ENCODE measurements around the gene USHBP1. TPM values are rescaled to one million over a fixed set of nuclear protein-coding genes. Genes with fewer than 3 reads are reported as not detected.
"Not testable (repeated sequence)": the region's sequence is repeated elsewhere in the genome, so short reads cannot be mapped to it uniquely, and the experiment has no call there.

Gene USHBP1
- total RNA-seq, 1 experiment from 2014 or later, result not detected

GRCh38 chr19:17303940-17304267 lies 39.4 kb upstream of the USHBP1 start:
- H3K4me1 ChIP-seq (replicated peaks), result peaks cover 11% of the 10 kb centered on the region
- no peak overlapping the region for H3K27ac ChIP-seq
- no peaks in the 10 kb centered on the region for H3K36me3 ChIP-seq
- H3K9me3 ChIP-seq (replicated peaks), result no peaks in the 10 kb centered on the region
- DNase-seq (ENCODE audit: low read depth in 1 of 2, low spot score in 2 of 2), result no peak
- no peaks in the 10 kb centered on the region for H3K27me3 ChIP-seq (replicated peaks)
- no peak overlapping the region for H3K4me3 ChIP-seq

- peak; percentile 81 to 95 for DNase-seq (ENCODE audit: low read depth in 1 of 2, low spot score in 2 of 2)
- H3K36me3 ChIP-seq, result no peaks in the 10 kb centered on the region
- H3K4me1 ChIP-seq (replicated peaks), result peaks cover 11% of the 10 kb centered on the region
- H3K9me3 ChIP-seq (replicated peaks), result no peaks in the 10 kb centered on the region
- no peaks in the 10 kb centered on the region for H3K27me3 ChIP-seq (replicated peaks)
- no peak within 1 kb of the TSS for H3K27ac ChIP-seq
- peak within 1 kb of the TSS; percentile 41 for H3K4me3 ChIP-seq
These were observed 38.8 kb upstream of the USHBP1 start, which contains the start of gene ABHD8 for GRCh38 chr19:17303167-17303939. Gene ABHD8, minus strand, starts transcription at chr19:17303425. Its CDS starts 1,809 bp downstream, at chr19:17301616.

GRCh38 chr19:17302391-17303166 lies 38.0 kb upstream of the USHBP1 start:
- Histone ChIP-seq H3K36me3 (no peaks in the 10 kb centered on the region), H3K27ac (no peak overlapping the region)
- DNase-seq (ENCODE audit: low read depth in 1 of 2, low spot score in 2 of 2), result peak in 1 of 2 experiments; percentile 46

GRCh38 chr19:17300992-17301619 lies 36.6 kb upstream of the USHBP1 start:
- Histone ChIP-seq H3K36me3 (no peaks in the 10 kb centered on the region), H3K4me1 (replicated peaks) (peaks cover 11% of the 10 kb centered on the region), H3K9me3 (replicated peaks) (no peaks in the 10 kb centered on the region), H3K27me3 (replicated peaks) (no peaks in the 10 kb centered on the region), H3K4me3 (no peak overlapping the region), H3K27ac (no peak overlapping the region)
- DNase-seq (ENCODE audit: low read depth in 1 of 2, low spot score in 2 of 2), result no peak

More at GRCh38 chr19:17302391-17303166, 38.0 kb upstream of the USHBP1 start:
- Histone ChIP-seq H3K4me1 (replicated peaks) (peaks cover 11% of the 10 kb centered on the region), H3K4me3 (peak overlapping the region; percentile 41), H3K9me3 (replicated peaks) (no peaks in the 10 kb centered on the region), H3K27me3 (replicated peaks) (no peaks in the 10 kb centered on the region)

- Histone ChIP-seq H3K9me3 (replicated peaks) (no peaks in the 10 kb centered on the region), H3K36me3 (no peaks in the 10 kb centered on the region), H3K4me3 (no peak overlapping the region), H3K27ac (no peak overlapping the region), H3K4me1 (replicated peaks) (peaks cover 12% of the 10 kb centered on the region), H3K27me3 (replicated peaks) (no peaks in the 10 kb centered on the region)
- no peak for DNase-seq (ENCODE audit: low read depth in 1 of 2, low spot score in 2 of 2)
These were observed 32.4 kb upstream of the USHBP1 start for GRCh38 chr19:17296976-17297375.

GRCh38 chr19:17296273-17296672 lies 31.7 kb upstream of the USHBP1 start:
- no peaks in the 10 kb centered on the region for H3K36me3 ChIP-seq
- no peak for DNase-seq (ENCODE audit: low read depth in 1 of 2, low spot score in 2 of 2)

GRCh38 chr19:17295551-17295950 lies 31.0 kb upstream of the USHBP1 start:
- not testable (repeated sequence) for H3K4me3 ChIP-seq

More at GRCh38 chr19:17296273-17296672, 31.7 kb upstream of the USHBP1 start:
- peaks cover 15% of the 10 kb centered on the region for H3K4me1 ChIP-seq (replicated peaks)
- no peaks in the 10 kb centered on the region for H3K9me3 ChIP-seq (replicated peaks)
- no peak overlapping the region for H3K27ac ChIP-seq
- H3K27me3 ChIP-seq (replicated peaks), result no peaks in the 10 kb centered on the region
- H3K4me3 ChIP-seq, result no peak overlapping the region

GRCh38 chr19:17294051-17294891 lies 29.7 kb upstream of the USHBP1 start:
- no peaks in the 10 kb centered on the region for H3K9me3 ChIP-seq (replicated peaks)
- no peaks in the 10 kb centered on the region for H3K27me3 ChIP-seq (replicated peaks)
- no peaks in the 10 kb centered on the region for H3K36me3 ChIP-seq
- DNase-seq (ENCODE audit: low read depth in 1 of 2, low spot score in 2 of 2), result peak in 1 of 2 experiments; percentile 62
- peaks cover 15% of the 10 kb centered on the region for H3K4me1 ChIP-seq (replicated peaks)
- no peak overlapping the region for H3K27ac ChIP-seq
- H3K4me3 ChIP-seq, result no peak overlapping the region

More at GRCh38 chr19:17295551-17295950, 31.0 kb upstream of the USHBP1 start:
- H3K36me3 ChIP-seq; H3K27me3 ChIP-seq (replicated peaks); H3K27ac ChIP-seq; H3K9me3 ChIP-seq (replicated peaks); DNase-seq (ENCODE audit: low read depth in 1 of 2, low spot score in 2 of 2): not testable (repeated sequence)
- H3K4me1 ChIP-seq (replicated peaks), result peaks cover 15% of the 10 kb centered on the region

GRCh38 chr19:17293605-17294004 lies 29.1 kb upstream of the USHBP1 start:
- Histone ChIP-seq H3K9me3 (replicated peaks) (no peaks in the 10 kb centered on the region), H3K4me1 (replicated peaks) (peaks cover 15% of the 10 kb centered on the region), H3K27me3 (replicated peaks) (no peaks in the 10 kb centered on the region), H3K4me3 (no peak overlapping the region), H3K36me3 (no peaks in the 10 kb centered on the region), H3K27ac (no peak overlapping the region)
- no peak for DNase-seq (ENCODE audit: low read depth in 1 of 2, low spot score in 2 of 2)

- H3K4me3 ChIP-seq, result peak overlapping the region; percentile 46
- peak; percentile 79 to 83 for DNase-seq (ENCODE audit: low read depth in 1 of 2, low spot score in 2 of 2)
- H3K4me1 ChIP-seq (replicated peaks), result peaks cover 15% of the 10 kb centered on the region
- no peaks in the 10 kb centered on the region for H3K27me3 ChIP-seq (replicated peaks)
- H3K27ac ChIP-seq, result peak overlapping the region; percentile 34; the same call in 1 of the 2 replicates
- no peaks in the 10 kb centered on the region for H3K36me3 ChIP-seq
- H3K9me3 ChIP-seq (replicated peaks), result no peaks in the 10 kb centered on the region
These were observed 27.9 kb upstream of the USHBP1 start for GRCh38 chr19:17292301-17293074.

- H3K9me3 ChIP-seq (replicated peaks), result no peaks in the 10 kb centered on the region
- DNase-seq (ENCODE audit: low read depth in 1 of 2, low spot score in 2 of 2), result peak; percentile 20 to 82
- H3K27ac ChIP-seq, result no peak overlapping the region
- H3K4me1 ChIP-seq (replicated peaks), result peaks cover 11% of the 10 kb centered on the region
- no peaks in the 10 kb centered on the region for H3K27me3 ChIP-seq (replicated peaks)
- no peak overlapping the region for H3K4me3 ChIP-seq
- no peaks in the 10 kb centered on the region for H3K36me3 ChIP-seq
These were observed 24.9 kb upstream of the USHBP1 start for GRCh38 chr19:17289489-17289888.

- Histone ChIP-seq H3K9me3 (replicated peaks) (no peaks in the 10 kb centered on the region), H3K27ac (no peak overlapping the region), H3K36me3 (no peaks in the 10 kb centered on the region), H3K4me3 (no peak overlapping the region), H3K4me1 (replicated peaks) (peaks cover 13% of the 10 kb centered on the region), H3K27me3 (replicated peaks) (peaks cover 8% of the 10 kb centered on the region)
- DNase-seq (ENCODE audit: low read depth in 1 of 2, low spot score in 2 of 2), result no peak
These were observed 22.2 kb upstream of the USHBP1 start for GRCh38 chr19:17286752-17287151.

Data from SJSA1 (cell line).